Effector CD4-positive, alpha-beta T cell (primary cell): ENCODE data around the gene ZNF91.
"Not testable (repeated sequence)": the region's sequence is repeated elsewhere in the genome, so short reads cannot be mapped to it uniquely, and the experiment has no call there.

Source experiments
- DNase-seq: peaks from one replicate; pipeline ENCODE4 v3.0.0-alpha.2; 2020

Gene ZNF91

GRCh38 chr19:23315286-23315685 lies 80.0 kb downstream of the ZNF91 start:
- no peak for DNase-seq

DNA sequence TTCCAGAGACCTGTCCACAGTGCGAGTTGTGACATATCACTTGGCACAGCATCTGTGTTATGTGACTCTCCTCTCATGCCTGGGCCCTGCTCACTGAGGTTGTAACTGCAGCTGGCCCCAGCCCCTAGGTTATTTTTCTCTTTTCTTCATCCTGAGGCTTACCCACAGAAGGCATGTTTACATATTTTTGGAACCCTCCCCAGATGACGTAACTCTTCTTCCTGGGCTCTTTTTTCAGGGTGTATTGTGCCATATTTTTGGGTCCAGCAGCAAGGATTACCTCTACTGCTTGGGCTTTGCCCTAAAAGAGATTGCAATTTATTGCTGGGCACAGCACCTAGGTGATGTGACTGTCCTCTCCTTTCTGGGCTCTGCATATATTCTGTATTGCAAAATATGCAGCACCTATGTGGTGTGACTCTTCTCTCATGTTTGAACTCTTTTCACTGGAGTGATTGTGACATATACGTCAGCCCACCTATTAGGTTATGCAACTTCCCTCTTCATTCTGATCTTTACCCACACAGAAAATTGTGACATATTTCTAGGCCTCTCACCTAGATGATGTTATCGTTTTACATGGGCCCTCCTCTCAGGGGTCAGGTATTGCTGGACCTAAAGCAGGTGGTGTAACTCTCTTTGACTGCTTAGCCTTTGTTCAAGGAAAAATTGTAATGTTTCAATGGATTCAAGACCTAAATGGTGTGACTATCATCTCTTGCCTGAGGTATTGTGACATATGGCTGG lies 80.6 kb downstream of the ZNF91 start:
- DNase-seq = no peak

- no peak for DNase-seq
Measured at GRCh38 chr19:23313196-23313595, 82.1 kb downstream of the ZNF91 start.

GRCh38 chr19:23312515-23312914 lies 82.8 kb downstream of the ZNF91 start:
- no peak for DNase-seq

GRCh38 chr19:23311551-23311950 lies 83.7 kb downstream of the ZNF91 start:
- no peak for DNase-seq

- no peak for DNase-seq
Measured at GRCh38 chr19:23310729-23311211, 84.5 kb downstream of the ZNF91 start.

- DNase-seq = no peak
Measured at GRCh38 chr19:23309926-23310325, 85.3 kb downstream of the ZNF91 start.

DNA sequence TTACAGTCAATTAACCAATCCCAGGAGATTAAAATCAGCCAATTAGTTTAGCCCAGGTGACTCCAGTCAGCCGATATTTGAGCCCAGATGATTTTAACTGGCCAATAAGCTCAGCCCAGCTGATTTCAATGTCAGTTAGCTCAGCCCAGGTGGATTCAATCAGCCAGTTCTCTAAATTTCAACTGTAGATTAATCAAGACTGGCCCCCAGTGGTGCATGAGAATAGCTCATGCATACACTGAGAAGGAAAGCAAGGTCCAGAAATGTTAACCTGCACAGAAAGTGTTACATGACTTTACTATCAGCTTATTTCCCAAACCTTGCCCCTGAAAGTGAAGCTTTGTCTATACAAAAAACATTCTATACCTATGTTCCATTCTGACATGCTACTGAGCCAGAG lies 89.7 kb downstream of the ZNF91 start:
- no peak for DNase-seq

DNA sequence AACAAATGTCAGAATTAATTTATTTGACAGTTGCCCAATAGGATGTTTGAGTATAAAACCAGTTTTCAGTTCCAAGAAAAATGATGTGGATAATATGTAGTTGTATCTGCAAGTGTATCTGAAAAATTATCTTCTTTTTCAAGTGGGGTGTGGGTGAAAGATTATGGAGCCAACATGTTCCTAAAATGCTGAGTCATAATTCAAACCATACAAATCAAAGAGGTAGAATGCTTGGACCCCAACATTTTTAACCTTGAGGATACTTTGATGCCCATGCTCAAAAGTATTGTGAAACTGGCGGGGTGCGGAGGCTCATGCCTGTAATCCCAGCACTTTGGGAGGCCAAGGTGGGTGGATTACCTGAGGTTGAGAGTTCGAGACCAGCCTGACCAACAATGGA lies 91.0 kb downstream of the ZNF91 start:
- DNase-seq = no peak

DNA sequence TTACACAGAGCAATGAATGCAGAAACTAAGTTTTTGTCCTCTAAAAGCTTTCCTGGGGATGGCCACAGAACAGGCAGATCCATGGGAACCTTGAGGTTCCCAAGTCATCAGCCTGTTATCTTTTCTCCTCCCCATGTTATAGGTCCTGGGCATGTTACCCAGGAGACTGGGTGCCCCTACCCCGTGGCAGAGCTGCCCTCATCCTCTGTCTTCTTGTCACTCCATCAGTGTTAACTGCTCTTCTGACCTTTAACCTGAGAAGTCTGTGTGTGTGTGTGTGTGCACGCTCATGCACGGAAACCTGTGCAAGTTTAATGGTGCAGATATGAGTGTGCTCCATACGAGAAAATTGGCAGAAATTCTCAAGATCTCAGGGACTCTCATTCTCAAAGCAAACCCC lies 101.1 kb downstream of the ZNF91 start:
- no peak for DNase-seq

- not testable (repeated sequence) for DNase-seq
Measured at GRCh38 chr19:23289966-23290365, 105.3 kb downstream of the ZNF91 start.
